ENCODE results near the gene ANKH.
"Not testable (repeated sequence)": the region's sequence is repeated elsewhere in the genome, so short reads cannot be mapped to it uniquely, and the experiment has no call there.

Gene ANKH

DNA sequence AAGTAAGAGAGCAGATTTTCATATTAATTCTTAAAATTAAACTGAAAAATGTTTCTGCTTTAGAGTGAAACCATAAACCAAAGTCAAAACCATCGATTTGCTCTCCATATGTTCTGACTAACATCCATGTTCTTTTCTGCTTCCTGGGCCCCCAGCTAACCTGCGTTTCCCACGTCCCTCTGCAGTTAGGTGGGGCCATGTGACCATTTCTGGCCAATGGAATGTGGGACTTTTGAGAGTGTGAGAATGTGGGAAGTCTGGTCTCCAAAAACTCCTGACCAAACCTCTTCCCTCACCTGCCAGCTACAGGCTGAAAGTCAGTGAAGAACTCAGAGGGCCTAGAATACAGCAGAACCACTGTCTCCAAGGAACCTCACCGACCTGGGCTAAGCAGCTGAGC is 44.9 kb downstream of the ANKH start:
- DNase-seq = no peak

DNA sequence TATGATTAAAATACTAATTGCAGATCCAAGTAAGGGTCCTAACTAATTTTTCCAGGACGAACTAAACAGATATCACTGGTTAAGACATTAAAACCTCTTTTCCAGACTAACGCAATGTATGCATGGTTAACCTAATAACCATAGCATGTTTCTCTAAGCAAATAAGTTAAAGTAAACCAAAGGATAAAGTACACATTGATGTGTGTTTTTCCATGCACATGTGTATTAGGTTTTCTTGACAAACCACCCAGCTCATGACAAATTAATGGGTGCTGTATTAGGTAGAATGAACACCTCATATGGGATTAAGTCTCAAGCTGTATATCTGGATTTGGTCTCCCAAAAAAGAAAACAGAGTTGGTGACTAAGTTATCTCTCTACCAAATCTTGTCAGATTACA is 45.6 kb downstream of the ANKH start:
- no peak for DNase-seq

DNA sequence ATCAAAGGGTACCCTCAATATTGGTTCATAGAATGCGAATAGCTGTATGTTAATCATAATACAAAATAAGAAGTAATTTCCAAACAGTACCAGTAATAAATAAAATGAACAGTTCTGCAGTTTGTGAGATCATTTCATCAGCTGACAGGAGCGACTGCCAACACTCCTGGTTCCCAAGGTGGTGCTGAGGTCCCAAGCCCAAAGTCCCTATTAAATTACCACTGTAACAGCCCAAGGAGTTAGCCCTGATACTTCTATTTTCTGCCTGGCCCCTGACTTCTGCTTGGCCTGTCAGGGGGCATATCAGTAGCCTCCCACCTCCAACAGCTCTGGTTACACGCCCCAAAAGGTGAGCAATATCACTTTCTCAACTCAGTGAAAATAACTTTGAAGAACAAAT is 47.1 kb downstream of the ANKH start:
- no peak for DNase-seq

DNA sequence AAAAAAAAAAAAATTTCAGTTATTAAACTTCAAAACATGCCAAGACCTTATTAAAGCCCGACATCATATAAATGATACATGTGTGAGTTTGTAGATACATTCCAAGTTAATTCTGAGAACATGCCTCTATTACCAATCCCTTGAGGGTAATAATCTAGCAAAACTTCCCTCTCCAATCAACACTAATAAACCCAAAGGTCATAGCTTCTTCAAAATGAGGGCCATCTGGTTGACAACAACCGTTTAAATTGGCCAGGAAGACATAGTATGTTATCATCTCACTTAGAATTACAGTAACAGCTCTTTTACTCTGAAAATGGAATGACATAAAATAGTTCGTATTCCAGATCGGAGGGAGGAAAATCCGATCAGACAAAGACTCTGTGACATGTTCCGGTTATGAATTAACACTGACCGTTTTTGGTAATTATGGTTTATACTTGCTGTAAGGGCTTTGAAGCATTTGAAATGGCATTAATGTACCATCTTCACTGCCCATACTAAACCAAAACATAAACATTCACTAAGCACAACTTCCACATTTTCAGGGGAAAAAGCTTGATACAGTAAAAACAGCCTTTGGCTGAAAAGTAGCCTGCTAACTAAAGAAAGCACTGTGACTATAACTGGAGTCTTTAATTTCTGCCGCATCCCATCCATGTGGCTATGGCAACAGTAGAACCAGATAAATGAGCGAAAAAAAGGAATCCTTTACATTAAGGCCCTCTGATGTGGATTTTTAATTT is 50.3 kb downstream of the ANKH start:
- no peak for DNase-seq

GRCh38 chr5:14818931-14819790 is 52.4 kb downstream of the ANKH start:
- no peak for DNase-seq

GRCh38 chr5:14817762-14818136 is 53.8 kb downstream of the ANKH start:
- not testable (repeated sequence) for DNase-seq

DNA sequence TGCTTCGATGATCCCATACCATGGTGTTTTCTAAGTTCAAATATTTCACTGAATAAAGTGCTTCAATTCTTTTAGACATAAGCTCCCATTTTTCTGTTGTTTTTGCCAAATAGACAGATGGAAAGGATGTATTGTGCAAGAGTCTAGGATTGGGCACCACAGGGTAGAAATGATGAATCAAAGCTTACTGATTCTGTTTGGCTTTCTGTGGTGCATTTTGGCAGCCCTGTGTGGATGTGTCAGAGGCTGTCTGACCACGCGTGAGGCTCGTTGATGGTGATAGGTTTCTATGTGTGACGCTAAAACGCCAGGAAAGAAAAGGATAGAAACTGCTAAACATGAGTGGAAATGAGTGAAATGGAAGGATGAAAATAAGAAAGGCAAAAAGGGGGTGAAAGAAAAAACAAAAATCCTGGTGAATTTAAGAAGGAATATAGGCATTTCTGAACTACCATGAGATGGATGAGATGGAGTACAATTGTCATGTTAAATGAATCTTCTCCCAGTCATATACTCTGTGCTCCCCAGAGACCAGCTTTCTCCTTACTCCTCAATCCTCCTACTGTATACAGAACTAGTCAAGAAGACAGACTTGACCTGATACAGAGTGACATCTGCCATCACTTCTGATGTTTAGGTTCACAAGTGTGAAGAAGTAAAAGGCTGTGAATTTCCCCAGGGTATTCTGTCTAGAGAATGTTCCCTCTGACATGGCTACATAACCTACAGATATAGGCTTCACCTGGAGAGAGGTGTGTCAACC is 54.4 kb downstream of the ANKH start:
- DNase-seq = no peak

DNA sequence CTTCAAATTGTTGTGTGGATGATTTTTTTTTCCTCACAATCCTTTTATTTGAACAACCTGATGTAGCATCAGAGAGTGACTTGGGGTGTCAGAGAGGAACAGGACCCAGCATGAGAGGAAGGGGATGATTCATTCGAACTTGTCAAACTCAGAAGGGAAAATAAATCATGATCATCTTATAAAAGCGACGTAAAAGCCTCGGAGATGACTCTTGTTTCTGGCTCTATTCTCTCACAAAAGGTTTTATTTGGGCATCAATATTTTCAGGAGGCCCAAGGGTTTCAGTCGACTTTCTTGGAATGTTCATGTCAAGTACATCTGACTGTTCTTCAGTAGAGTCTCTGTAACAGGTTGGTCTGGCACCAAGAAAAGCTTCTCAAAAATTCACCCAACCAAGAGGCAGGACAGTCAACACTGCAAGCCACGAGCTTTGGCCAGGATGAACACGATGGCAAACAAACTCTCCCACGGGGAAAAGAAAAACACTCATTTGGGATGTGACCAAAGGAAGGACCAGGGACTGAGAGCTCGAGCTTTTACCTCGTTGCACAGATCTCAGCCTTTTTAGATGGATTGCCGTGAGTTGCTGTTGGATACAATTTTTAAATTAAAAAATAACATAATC is 55.1 kb downstream of the ANKH start:
- DNase-seq = no peak

- no peak for DNase-seq
These were observed 57.8 kb downstream of the ANKH start for GRCh38 chr5:14813747-14814146.

DNA sequence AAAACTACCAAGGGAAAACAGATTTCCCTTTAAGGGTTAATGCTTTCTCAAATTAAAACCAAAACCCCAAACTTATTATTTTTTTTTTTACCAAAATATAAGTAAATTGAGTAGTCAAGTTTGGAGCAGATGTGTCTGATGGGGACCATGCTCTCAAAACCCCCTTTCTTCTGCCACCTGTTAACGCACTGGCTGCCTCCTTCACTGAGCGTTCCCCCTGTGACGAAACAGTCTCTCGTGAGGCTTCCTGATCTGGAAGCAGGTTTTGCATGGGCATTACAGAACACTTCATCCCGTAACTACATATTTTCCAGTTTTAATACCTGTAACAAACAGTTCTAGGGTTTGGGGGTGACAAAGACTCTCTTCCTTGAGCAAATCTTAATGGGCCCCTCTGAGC is 59.4 kb downstream of the ANKH start:
- no peak for DNase-seq

DNA sequence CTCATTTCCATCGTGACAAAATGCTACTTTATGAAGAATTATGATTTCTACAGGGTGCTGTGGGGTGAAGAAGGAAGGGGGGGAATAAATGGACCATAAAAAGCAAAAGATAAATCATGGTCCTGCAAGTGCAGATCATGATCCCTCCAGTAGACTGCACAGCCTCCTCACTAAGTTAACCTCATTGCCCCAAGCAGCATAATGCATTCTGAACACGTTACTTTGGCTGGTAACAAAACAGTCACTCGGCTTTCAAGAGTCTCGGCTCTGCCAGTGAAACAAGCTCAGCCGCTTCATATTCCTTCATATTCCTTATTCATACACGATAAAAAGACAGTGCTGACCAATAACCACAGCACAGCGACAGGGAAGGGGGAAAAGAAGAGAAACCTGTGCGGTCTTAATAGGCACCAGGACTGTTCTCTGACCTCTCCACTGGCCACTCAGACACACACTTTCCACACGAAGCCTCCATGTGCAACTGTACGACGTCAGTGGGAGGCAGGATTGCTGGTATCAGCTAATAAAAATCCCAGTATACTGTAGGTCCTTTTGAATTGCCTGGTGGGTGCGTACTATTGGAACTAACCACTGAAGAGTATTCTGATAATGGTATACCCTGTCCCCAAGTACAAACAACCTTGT is 60.5 kb downstream of the ANKH start:
- DNase-seq = no peak

- DNase-seq = no peak
These were observed 61.3 kb downstream of the ANKH start for GRCh38 chr5:14810282-14810681.

DNA sequence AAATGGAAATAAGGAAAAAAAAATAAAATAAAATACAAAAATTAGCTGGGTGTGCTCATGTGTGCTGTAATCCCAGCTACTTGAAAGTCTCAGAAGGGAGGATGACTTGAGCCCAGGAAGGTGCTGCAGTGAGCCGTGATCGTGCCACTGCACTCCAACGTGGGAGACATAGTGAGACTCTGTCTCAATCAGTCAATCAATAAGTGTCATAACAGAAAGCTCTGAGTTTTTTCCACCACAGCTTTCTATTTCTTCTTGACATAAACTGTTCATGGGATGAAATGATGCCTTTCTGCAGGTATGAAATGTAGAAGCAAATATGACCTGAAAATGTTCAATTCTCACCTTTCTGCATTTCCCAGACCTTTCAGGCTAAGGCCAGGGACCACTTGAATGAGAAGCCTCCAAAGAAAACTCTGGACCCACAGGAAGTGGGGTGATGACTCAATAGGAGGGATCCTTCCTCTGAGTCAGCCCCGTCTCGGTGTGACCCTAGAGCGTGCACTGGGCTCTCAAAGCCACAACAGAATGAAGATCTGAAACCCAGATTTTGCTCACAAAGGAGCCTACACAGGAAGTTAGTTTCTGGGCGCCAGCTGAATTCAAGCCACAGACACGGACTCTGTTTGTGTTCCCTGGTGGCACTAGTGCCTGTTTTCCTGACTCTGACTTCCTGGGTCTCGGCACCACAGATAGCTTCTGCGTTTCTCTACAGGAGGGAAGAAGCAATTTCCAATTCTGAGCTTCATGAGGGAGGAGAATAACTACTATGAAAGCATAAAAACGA is 62.0 kb downstream of the ANKH start:
- DNase-seq = no peak

GRCh38 chr5:14807471-14807870 is 64.1 kb downstream of the ANKH start:
- DNase-seq = no peak

DNA sequence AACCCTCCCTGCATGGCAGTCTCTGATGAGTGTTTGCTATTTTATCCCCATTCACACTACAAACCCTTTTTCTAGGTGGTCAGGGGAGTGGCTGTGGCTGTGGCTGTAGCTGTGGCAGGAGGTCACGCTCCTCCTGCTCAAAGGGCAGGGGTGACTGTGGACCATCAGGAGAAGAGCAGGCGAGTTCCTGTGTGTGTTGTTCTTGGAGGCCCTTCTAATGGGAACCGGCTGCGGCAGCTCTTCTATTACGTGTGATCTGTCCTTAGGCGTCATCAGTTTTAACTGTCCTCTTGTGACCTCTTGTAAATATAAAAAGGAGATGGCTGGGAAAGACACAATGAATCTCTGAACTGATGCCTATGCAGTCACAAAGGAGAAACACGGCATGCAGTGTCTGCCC is 65.1 kb downstream of the ANKH start:
- no peak for DNase-seq

GRCh38 chr5:14802541-14802940 is 69.0 kb downstream of the ANKH start:
- DNase-seq = no peak

DNA sequence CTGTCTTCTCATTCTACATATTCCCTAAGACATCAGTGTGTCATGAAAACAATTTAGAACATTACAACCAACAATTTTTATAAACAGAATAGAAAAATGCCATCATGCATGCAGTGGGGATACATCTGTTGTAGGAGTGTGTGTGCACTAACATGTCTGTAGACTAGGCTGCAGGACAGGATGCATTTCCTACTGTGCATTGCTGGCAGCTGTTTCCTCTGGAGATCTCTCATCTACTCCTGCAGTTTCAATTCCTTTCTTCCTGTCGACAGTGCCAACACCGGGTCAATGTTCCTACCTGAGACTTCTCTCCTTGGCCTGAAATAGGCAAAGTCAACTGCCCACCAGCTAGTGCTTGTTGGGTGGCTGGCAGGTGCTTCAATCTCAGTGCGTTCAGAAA is 69.8 kb downstream of the ANKH start:
- DNase-seq = no peak

- not testable (repeated sequence) for DNase-seq
These were observed 74.2 kb downstream of the ANKH start for GRCh38 chr5:14797385-14797784.

- no peak for DNase-seq
These were observed 76.9 kb downstream of the ANKH start for GRCh38 chr5:14794583-14795230.

GRCh38 chr5:14793851-14794250 is 77.7 kb downstream of the ANKH start:
- no peak for DNase-seq

- no peak for DNase-seq
These were observed 80.7 kb downstream of the ANKH start for GRCh38 chr5:14790911-14791310.
